Neuronal stem cell (in vitro differentiated cells): ENCODE measurements around the gene STOML1.

Experiments
- DNase-seq: peaks from one replicate; pipeline ENCODE4 v3.0.0-alpha.2; 2013; ENCODE audit warnings: low spot score
- H2AFZ ChIP-seq: one replicate; pipeline ENCODE4 v1.6.1; 2013; ENCODE audit warnings: mild to moderate bottlenecking, low read length, inconsistent platforms
- H2AK5ac ChIP-seq: 2 replicates; pipeline ENCODE4 v1.6.1; 2013; ENCODE audit warnings: low read depth, mild to moderate bottlenecking, inconsistent platforms, low read length, moderate library complexity, mixed read lengths
- H2BK120ac ChIP-seq: 2 replicates; pipeline ENCODE4 v1.6.1; 2013; ENCODE audit warnings: low read depth, mild to moderate bottlenecking, inconsistent platforms, low read length, moderate library complexity, mixed read lengths
- H2BK12ac ChIP-seq: one replicate; pipeline ENCODE4 v1.6.1; 2013; ENCODE audit warnings: low read length, inconsistent platforms
- H2BK15ac ChIP-seq: 2 replicates; pipeline ENCODE4 v1.6.1; 2013; ENCODE audit warnings: mild to moderate bottlenecking, low read length, inconsistent platforms, mixed read lengths
- H2BK5ac ChIP-seq: one replicate; pipeline ENCODE4 v1.6.1; 2013; ENCODE audit warnings: inconsistent platforms, mild to moderate bottlenecking, low read length, moderate library complexity
- H3K14ac ChIP-seq: one replicate; pipeline ENCODE4 v1.6.1; 2013; ENCODE audit warnings: low read length, inconsistent platforms
- H3K18ac ChIP-seq: 2 replicates; pipeline ENCODE4 v1.6.1; 2013; ENCODE audit warnings: low read length, inconsistent platforms
- H3K23ac ChIP-seq: 2 replicates; pipeline ENCODE4 v1.6.1; 2013; ENCODE audit warnings: low read depth, mild to moderate bottlenecking, mixed read lengths, low read length, inconsistent platforms; ENCODE audit not compliant: poor library complexity
- H3K27ac ChIP-seq: replicated peaks from 3 replicates; pipeline ENCODE4 v1.5.1; 2013; ENCODE audit warnings: low read length, inconsistent platforms
- H3K27me3 ChIP-seq, 3 experiments: 2 replicates each; pipeline ENCODE4 v1.6.1; 2013; ENCODE audit warnings: low read length in 3 of 3, mild to moderate bottlenecking in 2 of 3, inconsistent platforms in 1 of 3, low read depth in 1 of 3, mixed read lengths in 1 of 3, moderate library complexity in 1 of 3; ENCODE audit not compliant: control insufficient read depth in 3 of 3, insufficient read depth in 3 of 3
- H3K36me3 ChIP-seq, 2 donors: replicated peaks in 1 of 2; 2 replicates each; pipeline ENCODE4 v1.6.1; 2013; ENCODE audit warnings: low read length in 2 of 2; ENCODE audit not compliant: control insufficient read depth in 2 of 2, insufficient read depth in 2 of 2
- H3K4ac ChIP-seq: 2 replicates; pipeline ENCODE4 v1.6.1; 2013; ENCODE audit warnings: inconsistent platforms, mild to moderate bottlenecking, low read length, moderate library complexity
- H3K4me1 ChIP-seq, 2 donors: 1 replicate in 1 of 2; 2 replicates in 1 of 2; pipeline ENCODE4 v1.6.1; 2013; ENCODE audit warnings: low read length in 2 of 2, low read depth in 1 of 2; ENCODE audit not compliant: control insufficient read depth in 2 of 2, insufficient read depth in 1 of 2
- H3K4me2 ChIP-seq: one replicate; pipeline ENCODE4 v1.6.1; 2013; ENCODE audit warnings: mild to moderate bottlenecking, low read length, inconsistent platforms; ENCODE audit not compliant: insufficient read depth, poor library complexity, severe bottlenecking
- H3K4me3 ChIP-seq, 2 donors: 2 replicates each; pipeline ENCODE4 v1.5.1; 2013; ENCODE audit warnings: low read length in 2 of 2, mild to moderate bottlenecking in 2 of 2, inconsistent platforms in 1 of 2, moderate library complexity in 1 of 2
- H3K79me1 ChIP-seq: one replicate; pipeline ENCODE4 v1.6.1; 2013; ENCODE audit warnings: low read depth, mild to moderate bottlenecking, inconsistent platforms, low read length, moderate library complexity
- H3K9ac ChIP-seq: one replicate; pipeline ENCODE4 v1.6.1; 2013; ENCODE audit warnings: mild to moderate bottlenecking, low read depth, low read length, inconsistent platforms; ENCODE audit not compliant: poor library complexity
- H3K9me3 ChIP-seq, 2 donors: replicated peaks in 1 of 2; 2 replicates each; pipeline versions ENCODE3 to v1.6.1; 2013; ENCODE audit warnings: low read length in 2 of 2, mild to moderate bottlenecking in 2 of 2, inconsistent platforms in 1 of 2, low read depth in 1 of 2, mixed read lengths in 1 of 2, moderate library complexity in 1 of 2; ENCODE audit not compliant: control insufficient read depth in 2 of 2, insufficient read depth in 1 of 2
- H4K8ac ChIP-seq: one replicate; pipeline ENCODE4 v1.6.1; 2013; ENCODE audit warnings: low read depth, mild to moderate bottlenecking, inconsistent platforms, low read length, moderate library complexity
- H4K91ac ChIP-seq: one replicate; pipeline ENCODE4 v1.6.1; 2013; ENCODE audit warnings: low read length, low read depth, mild to moderate bottlenecking, inconsistent platforms; ENCODE audit not compliant: poor library complexity
- WGBS, 2 donors: extraction: QIAGEN DNeasy Blood & Tissue Kit; methylation state at CpG; one replicate each; pipeline ENCODE4 v1.1.7; 2013; ENCODE audit warnings: missing lambda C conversion rate in 2 of 2, mixed read lengths in 1 of 2; ENCODE audit not compliant: insufficient read length in 2 of 2, insufficient replicate concordance in 1 of 2; ENCODE audit errors: extremely low coverage in 2 of 2; 5-methylcytosine and 5-hydroxymethylcytosine counted together

The STOML1 gene

DNA sequence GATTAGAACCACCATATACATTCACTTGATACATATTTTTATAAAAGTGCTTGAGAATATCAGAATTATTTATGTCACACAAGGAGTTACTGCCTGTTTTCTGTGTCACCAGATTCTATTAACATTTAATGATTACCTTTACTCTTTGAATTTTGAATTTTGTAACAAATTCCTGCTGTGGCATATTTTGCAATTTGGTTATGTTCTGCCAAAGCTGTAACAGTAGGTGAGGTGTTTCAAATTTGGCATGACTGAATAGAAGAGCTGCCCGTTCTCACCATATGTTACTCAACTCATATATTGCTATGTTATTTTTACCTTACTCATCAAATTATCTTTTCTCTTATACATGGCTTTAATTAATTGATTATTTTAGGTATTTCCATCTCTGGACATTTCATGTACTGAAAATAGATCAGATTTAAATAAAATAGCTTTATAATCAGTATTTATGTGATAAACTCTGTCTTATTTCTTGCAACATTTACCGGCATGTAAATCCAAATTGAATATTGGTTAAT, 21.3 kb upstream of the STOML1 start:
- Histone ChIP-seq H4K8ac (no peak overlapping the region), H3K27me3 (no peaks in the 10 kb centered on the region), H3K23ac (no peak overlapping the region), H3K4me1 (no peaks in the 10 kb centered on the region), H3K4me3 (no peak overlapping the region), H3K4ac (no peak overlapping the region), H3K14ac (no peak overlapping the region), H2BK5ac (no peak overlapping the region), H3K9me3 (peaks cover 0 to 6% of the 10 kb centered on the region in 2 donors), H3K27ac (no peak overlapping the region), H3K79me1 (peaks cover 5% of the 10 kb centered on the region), H3K9ac (no peak overlapping the region), H2BK15ac (no peak overlapping the region), H2AK5ac (no peak overlapping the region), H2BK12ac (no peak overlapping the region), H3K4me2 (no peak overlapping the region), H3K18ac (no peak overlapping the region), H2AFZ (no peak overlapping the region), H4K91ac (no peak overlapping the region), H3K36me3 (peaks cover 2 to 29% of the 10 kb centered on the region in 2 donors), H2BK120ac (no peak overlapping the region)
- no peak for DNase-seq
- no CpG with 5 or more reads among the region's 2 CpGs for WGBS, 2 donors

DNA sequence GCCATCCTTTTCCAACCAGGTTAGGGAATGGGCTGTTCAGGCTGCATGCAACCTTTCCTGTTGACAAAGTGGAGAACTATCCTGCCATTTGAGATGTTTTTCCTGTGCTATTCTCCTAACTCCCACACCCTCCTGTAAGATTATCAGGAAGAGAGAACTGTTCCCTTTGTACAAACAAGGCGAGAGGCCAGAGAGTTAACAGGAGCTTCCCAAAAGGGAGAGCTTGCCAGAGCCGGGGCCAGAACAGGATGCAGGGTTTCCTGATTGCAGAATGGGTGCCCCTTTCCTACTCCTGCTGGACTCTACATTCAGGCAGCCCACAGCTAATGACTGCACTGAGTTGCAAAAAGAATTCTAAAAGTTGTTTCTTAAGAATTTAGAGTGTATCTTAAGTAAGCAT, 19.5 kb upstream of the STOML1 start:
- H3K14ac ChIP-seq = no peak overlapping the region
- no peak overlapping the region for H2AK5ac ChIP-seq
- peaks cover 2% of the 10 kb centered on the region for H3K79me1 ChIP-seq
- no peak overlapping the region for H2BK15ac ChIP-seq
- H4K8ac ChIP-seq = no peak overlapping the region
- H3K4me1 ChIP-seq = peaks cover 2 to 9% of the 10 kb centered on the region in 2 donors
- peaks cover 0 to 6% of the 10 kb centered on the region in 2 donors for H3K9me3 ChIP-seq
- no peak overlapping the region for H2BK5ac ChIP-seq
- no peak overlapping the region for H3K4me2 ChIP-seq
- H3K23ac ChIP-seq = no peak overlapping the region
- DNase-seq = no peak
- no peak overlapping the region for H2BK12ac ChIP-seq
- H3K27me3 ChIP-seq = no peaks in the 10 kb centered on the region
- no peak overlapping the region for H3K4me3 ChIP-seq
- no peak overlapping the region for H3K18ac ChIP-seq
- H3K27ac ChIP-seq = no peak overlapping the region
- H3K36me3 ChIP-seq = peaks cover 2 to 40% of the 10 kb centered on the region in 2 donors
- no CpG with 5 or more reads among the region's 2 CpGs for WGBS, 2 donors
- no peak overlapping the region for H3K9ac ChIP-seq
- no peak overlapping the region for H2AFZ ChIP-seq
- no peak overlapping the region for H3K4ac ChIP-seq
- H4K91ac ChIP-seq = no peak overlapping the region
- no peak overlapping the region for H2BK120ac ChIP-seq

DNA sequence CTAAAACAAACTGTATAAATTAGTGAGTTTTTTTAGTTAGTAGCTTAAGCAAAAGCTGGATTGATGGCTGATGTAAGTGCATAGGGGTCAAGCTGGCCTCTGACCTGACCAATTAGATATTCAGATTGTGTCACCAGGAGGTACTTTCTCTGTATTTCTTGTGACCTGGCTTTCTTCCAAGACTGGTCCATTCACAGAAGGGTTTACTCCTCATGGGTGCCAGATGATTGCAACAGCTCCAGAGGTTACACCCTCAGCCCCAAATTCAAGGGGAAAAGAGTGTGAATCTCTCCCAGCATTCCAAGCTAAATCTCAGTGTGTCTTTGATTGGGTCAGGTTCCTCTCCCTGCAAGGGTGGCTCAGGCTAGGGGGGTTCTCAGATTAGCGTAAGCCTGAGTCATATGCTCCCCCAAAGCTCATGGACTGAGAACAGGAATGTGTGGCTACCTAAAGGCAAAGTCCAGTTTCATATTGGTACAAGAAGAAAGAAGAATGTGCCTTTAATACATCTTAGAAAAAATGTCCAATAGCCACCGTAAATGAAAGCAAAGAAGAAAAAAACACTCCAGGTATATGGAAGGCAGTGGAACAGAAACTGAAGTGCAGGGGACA, 18.9 kb upstream of the STOML1 start:
- Histone ChIP-seq H3K27me3 (no peaks in the 10 kb centered on the region), H3K23ac (no peak overlapping the region), H3K4me1 (peaks cover 2 to 9% of the 10 kb centered on the region in 2 donors), H3K14ac (no peak overlapping the region), H3K36me3 (peaks cover 3 to 46% of the 10 kb centered on the region in 2 donors), H2BK5ac (no peak overlapping the region), H3K9ac (no peak overlapping the region), H2AFZ (no peak overlapping the region), H2BK15ac (no peak overlapping the region), H3K4ac (no peak overlapping the region), H4K91ac (no peak overlapping the region), H3K27ac (no peak overlapping the region), H3K4me3 (no peak overlapping the region), H2AK5ac (no peak overlapping the region), H3K4me2 (no peak overlapping the region), H2BK12ac (no peak overlapping the region), H2BK120ac (no peak overlapping the region), H3K18ac (no peak overlapping the region), H3K9me3 (peaks cover 0 to 6% of the 10 kb centered on the region in 2 donors), H4K8ac (no peak overlapping the region), H3K79me1 (peaks cover 2% of the 10 kb centered on the region)
- no CpG with 5 or more reads among the region's 2 CpGs for WGBS, 2 donors
- DNase-seq = no peak

DNA sequence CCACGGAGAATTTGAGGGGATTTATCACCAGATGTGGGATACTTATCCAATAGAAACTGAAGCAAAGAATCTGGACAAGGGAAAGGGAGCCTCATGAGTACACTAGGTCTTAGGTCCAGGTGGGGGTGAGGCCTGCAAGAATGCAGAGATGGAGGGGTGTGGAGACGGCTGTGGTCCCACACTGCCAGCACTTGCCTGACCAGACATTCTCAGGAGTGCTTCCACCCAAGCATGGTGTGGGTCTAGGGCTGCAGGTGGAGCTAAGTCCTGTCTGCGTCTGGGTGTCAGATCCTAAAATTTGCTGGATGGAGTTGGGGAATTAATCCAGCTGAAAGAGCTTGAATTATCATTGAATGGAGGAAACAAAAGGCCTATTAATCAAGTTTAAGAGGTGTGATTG, 16.8 kb upstream of the STOML1 start:
- H3K4me3 ChIP-seq = no peak overlapping the region
- DNase-seq = no peak
- H2BK120ac ChIP-seq = no peak overlapping the region
- H2AK5ac ChIP-seq = no peak overlapping the region
- H3K4ac ChIP-seq = no peak overlapping the region
- peaks cover 2 to 9% of the 10 kb centered on the region in 2 donors for H3K4me1 ChIP-seq
- no peak overlapping the region for H3K18ac ChIP-seq
- H2BK12ac ChIP-seq = no peak overlapping the region
- peaks cover 0 to 11% of the 10 kb centered on the region in 2 donors for H3K9me3 ChIP-seq
- H3K23ac ChIP-seq = no peak overlapping the region
- H3K4me2 ChIP-seq = no peak overlapping the region
- WGBS, 2 donors = no CpG with 5 or more reads among the region's 3 CpGs
- no peak overlapping the region for H2BK15ac ChIP-seq
- no peaks in the 10 kb centered on the region for H3K27me3 ChIP-seq
- peak overlapping the region; percentile 7 for H3K9ac ChIP-seq
- H3K14ac ChIP-seq = no peak overlapping the region
- no peak overlapping the region for H4K8ac ChIP-seq
- no peak overlapping the region for H2AFZ ChIP-seq
- no peak overlapping the region for H4K91ac ChIP-seq
- H3K36me3 ChIP-seq = peaks cover 2 to 45% of the 10 kb centered on the region in 2 donors
- H3K79me1 ChIP-seq = peaks cover under 1% of the 10 kb centered on the region
- no peak overlapping the region for H2BK5ac ChIP-seq
- H3K27ac ChIP-seq = no peak overlapping the region
